ENCODE results near the gene KCNQ1. TPM values are rescaled to one million over a fixed set of nuclear protein-coding genes. Genes with fewer than 3 reads are reported as not detected.

The KCNQ1 gene
- total RNA-seq, 1 experiment from 2014 or later, result 2.3 TPM

- DNase-seq, result peak; percentile 17
Measured at GRCh38 chr11:2798951-2799761, 354.3 kb downstream of the KCNQ1 start.

More at GRCh38 chr11:2798951-2799761, 354.3 kb downstream of the KCNQ1 start:
- no peak overlapping the region for H4K8ac ChIP-seq (replicated peaks; ENCODE audit: insufficient read length, low read depth, low read length)
- TF ChIP-seq, protein P1, sequence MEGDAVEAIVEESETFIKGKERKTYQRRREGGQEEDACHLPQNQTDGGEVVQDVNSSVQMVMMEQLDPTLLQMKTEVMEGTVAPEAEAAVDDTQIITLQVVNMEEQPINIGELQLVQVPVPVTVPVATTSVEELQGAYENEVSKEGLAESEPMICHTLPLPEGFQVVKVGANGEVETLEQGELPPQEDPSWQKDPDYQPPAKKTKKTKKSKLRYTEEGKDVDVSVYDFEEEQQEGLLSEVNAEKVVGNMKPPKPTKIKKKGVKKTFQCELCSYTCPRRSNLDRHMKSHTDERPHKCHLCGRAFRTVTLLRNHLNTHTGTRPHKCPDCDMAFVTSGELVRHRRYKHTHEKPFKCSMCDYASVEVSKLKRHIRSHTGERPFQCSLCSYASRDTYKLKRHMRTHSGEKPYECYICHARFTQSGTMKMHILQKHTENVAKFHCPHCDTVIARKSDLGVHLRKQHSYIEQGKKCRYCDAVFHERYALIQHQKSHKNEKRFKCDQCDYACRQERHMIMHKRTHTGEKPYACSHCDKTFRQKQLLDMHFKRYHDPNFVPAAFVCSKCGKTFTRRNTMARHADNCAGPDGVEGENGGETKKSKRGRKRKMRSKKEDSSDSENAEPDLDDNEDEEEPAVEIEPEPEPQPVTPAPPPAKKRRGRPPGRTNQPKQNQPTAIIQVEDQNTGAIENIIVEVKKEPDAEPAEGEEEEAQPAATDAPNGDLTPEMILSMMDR (conservative IDR thresholded peaks at IDR 0.05), result no peak
- Mint-ChIP-seq H3K4me1 (peaks cover 0 to 2% of the 10 kb centered on the region in 2 experiments; a peak in 1 of 4 replicates), H3K27ac (no peak overlapping the region), H3K36me3 (ENCODE audit: insufficient read depth in 1 of 3, low read depth in 3 of 3) (peaks cover 0 to 9% (median 6%) of the 10 kb centered on the region in 3 experiments; a peak in 5 of 7 replicates), H3K27me3 (ENCODE audit: low read depth) (peaks cover 87% of the 10 kb centered on the region), H3K9me3 (peaks cover 9 to 10% of the 10 kb centered on the region in 2 experiments), H3K4me3 (no peak overlapping the region)
- no peak overlapping the region for H2BK15ac ChIP-seq (ENCODE audit: low read depth, low read length)
- H3K4ac ChIP-seq (ENCODE audit: low read depth, low read length), result no peak overlapping the region
- no peak overlapping the region for H2AK5ac ChIP-seq (ENCODE audit: insufficient read length, low read length)
- no peak overlapping the region for H2AFZ ChIP-seq (ENCODE audit: low read length)
- no peaks in the 10 kb centered on the region for H3K4me1 ChIP-seq (ENCODE audit: insufficient read depth, low read length)
- H2BK12ac ChIP-seq (ENCODE audit: insufficient read length, low read depth, low read length), result no peak overlapping the region
- no peak overlapping the region for H3K23ac ChIP-seq (ENCODE audit: insufficient read length, low read depth, low read length)
- no peak overlapping the region for H3T11ph ChIP-seq (ENCODE audit: low read length)
- no peak overlapping the region for H4K91ac ChIP-seq (ENCODE audit: insufficient read length, low read depth, low read length)
- no peaks in the 10 kb centered on the region for H4K20me1 ChIP-seq (ENCODE audit: control insufficient read depth, insufficient read depth, insufficient read length)
- no peak overlapping the region for H2BK5ac ChIP-seq (ENCODE audit: insufficient read length, low read length)
- no peaks in the 10 kb centered on the region for H3K79me2 ChIP-seq (ENCODE audit: insufficient read depth, low read length)
- WGBS (ENCODE audit: extremely low coverage, insufficient read length, low lambda C conversion rate), result 100% methylated on average over 2 of the region's 17 CpGs
- no peaks in the 10 kb centered on the region for H3K9me3 ChIP-seq (ENCODE audit: control insufficient read depth, low read depth, low read length)
- no peak overlapping the region for H4K5ac ChIP-seq (ENCODE audit: insufficient read length, low read depth, low read length)
- no peak overlapping the region for H3K18ac ChIP-seq (ENCODE audit: insufficient read length, low read depth, low read length)
- no peak overlapping the region for H2BK120ac ChIP-seq (ENCODE audit: low read depth, low read length, poor library complexity, severe bottlenecking)
- no peaks in the 10 kb centered on the region for H3K79me1 ChIP-seq (ENCODE audit: insufficient read depth, low read depth, low read length, poor library complexity, severe bottlenecking)
- H3K27me3 ChIP-seq (ENCODE audit: insufficient read depth, low read length), result no peaks in the 10 kb centered on the region; the same call in 1 of the 2 replicates
- no peak overlapping the region for H3K14ac ChIP-seq (ENCODE audit: insufficient read depth, low read length)
- H3K56ac ChIP-seq (ENCODE audit: insufficient read length, low read depth, low read length), result no peak overlapping the region
- H2BK20ac ChIP-seq (ENCODE audit: low read depth, low read length, poor library complexity, severe bottlenecking), result no peak overlapping the region
- H3K9ac ChIP-seq (ENCODE audit: extremely low read depth, insufficient read length, low read length), result no peak overlapping the region
- H3K4me2 ChIP-seq (ENCODE audit: insufficient read depth, insufficient read length, low read length), result no peak overlapping the region
- H3K27ac ChIP-seq (ENCODE audit: insufficient read length, low read depth, low read length), result no peak overlapping the region
- no peaks in the 10 kb centered on the region for H3K23me2 ChIP-seq (ENCODE audit: insufficient read length, low read depth, low read length, poor library complexity, severe bottlenecking)

All from H9 (cell line).